ACHN (cell line): ENCODE measurements around the gene SIGLEC7.

ENCODE experiments used
- DNase-seq: peaks from one replicate; pipeline ENCODE4 v3.0.0-alpha.2; 2015
- in situ Hi-C: cut with HindIII; loops from 2 replicates; pipeline ENCODE4 v1.10.0; 2017; ENCODE audit warnings: low sequenced_read_pairs, low pct_ligation_motif_present, low pct_unique_long_range_greater_than_20kb

SIGLEC7 gene

GRCh38 chr19:51111606-51112005 lies 30.5 kb upstream of the SIGLEC7 start:
- DNase-seq: peak; percentile 22
- in situ Hi-C loops: no loop called here

- in situ Hi-C loops: no loop called here
- DNase-seq: no peak
These were observed 27.9 kb upstream of the SIGLEC7 start for GRCh38 chr19:51114087-51114729.

- in situ Hi-C loops: no loop called here
- no peak for DNase-seq
These were observed 25.3 kb upstream of the SIGLEC7 start for GRCh38 chr19:51116736-51117286.

GRCh38 chr19:51119101-51119500 lies 23.0 kb upstream of the SIGLEC7 start:
- in situ Hi-C loops: no loop called here
- DNase-seq: no peak

- DNase-seq: no peak
- in situ Hi-C loops: no loop called here
These were observed 22.5 kb upstream of the SIGLEC7 start for GRCh38 chr19:51119611-51120010.

GRCh38 chr19:51120160-51120559 lies 21.9 kb upstream of the SIGLEC7 start:
- in situ Hi-C loops: no loop called here

GRCh38 chr19:51121257-51121656 lies 20.8 kb upstream of the SIGLEC7 start:
- in situ Hi-C loops: no loop called here
- DNase-seq: no peak

More at GRCh38 chr19:51120160-51120559, 21.9 kb upstream of the SIGLEC7 start:
- no peak for DNase-seq

- peak; percentile 35 for DNase-seq
- in situ Hi-C loops: no loop called here
These were observed 19.8 kb upstream of the SIGLEC7 start for GRCh38 chr19:51122112-51122981.

GRCh38 chr19:51123381-51123800 lies 18.7 kb upstream of the SIGLEC7 start:
- no peak for DNase-seq

GRCh38 chr19:51123802-51124201 lies 18.3 kb upstream of the SIGLEC7 start:
- no peak for DNase-seq
- in situ Hi-C loops: no loop called here

More at GRCh38 chr19:51123381-51123800, 18.7 kb upstream of the SIGLEC7 start:
- in situ Hi-C loops: no loop called here

GRCh38 chr19:51124216-51124615 lies 17.9 kb upstream of the SIGLEC7 start:
- no peak for DNase-seq

GRCh38 chr19:51124729-51125128 lies 17.4 kb upstream of the SIGLEC7 start, which contains the start of gene SIGLEC9:
SIGLEC9 (plus strand) TSS chr19:51124906; CDS start chr19:51124975, 69 bp downstream.
- DNase-seq: no peak
- in situ Hi-C loops: no loop called here

More at GRCh38 chr19:51124216-51124615, 17.9 kb upstream of the SIGLEC7 start:
- in situ Hi-C loops: no loop called here

- DNase-seq: no peak
- in situ Hi-C loops: no loop called here
These were observed 16.6 kb upstream of the SIGLEC7 start for GRCh38 chr19:51125421-51126075.

GRCh38 chr19:51127032-51127431 lies 15.1 kb upstream of the SIGLEC7 start:
- no peak for DNase-seq
- in situ Hi-C loops: no loop called here

GRCh38 chr19:51127755-51128154 lies 14.3 kb upstream of the SIGLEC7 start:
- DNase-seq: no peak
- in situ Hi-C loops: no loop called here

GRCh38 chr19:51128227-51128626 lies 13.9 kb upstream of the SIGLEC7 start:
- DNase-seq: no peak
- in situ Hi-C loops: no loop called here

GRCh38 chr19:51129716-51130115 lies 12.4 kb upstream of the SIGLEC7 start:
- in situ Hi-C loops: no loop called here
- DNase-seq: no peak

GRCh38 chr19:51131780-51132680 lies 10.1 kb upstream of the SIGLEC7 start:
- in situ Hi-C loops: no loop called here
- no peak for DNase-seq
